Erythroblast (primary cell): ENCODE results near the gene HRAS.

Source experiments
- DNase-seq, 2 experiments: peaks; one replicate each; lab custom pipeline; 2025; lab: John Stamatoyannopoulos, UW
- GATA1 ChIP-seq: IDR thresholded peaks from 2 replicates; pipeline ENCODE4 v1.6.1; 2011; ENCODE audit warnings: low read depth, mild to moderate bottlenecking, control low read depth, low read length, moderate library complexity
- POLR2A ChIP-seq: IDR thresholded peaks from 2 replicates; pipeline ENCODE4 v1.6.1; 2011; ENCODE audit warnings: mild to moderate bottlenecking, low read length

The HRAS gene

GRCh38 chr11:488579-488978, 46.8 kb downstream of the HRAS start:
- no peak for DNase-seq
- no peak for TF ChIP-seq POLR2A
- TF ChIP-seq GATA1: no peak

GRCh38 chr11:488062-488461, 47.3 kb downstream of the HRAS start:
- no peak for TF ChIP-seq POLR2A
- TF ChIP-seq GATA1: no peak
- no peak for DNase-seq

- DNase-seq: no peak
- no peak for TF ChIP-seq POLR2A
- TF ChIP-seq GATA1: no peak
These were observed 47.8 kb downstream of the HRAS start for GRCh38 chr11:487571-488021.

GRCh38 chr11:486189-486588, 49.2 kb downstream of the HRAS start:
- no peak for TF ChIP-seq POLR2A
- TF ChIP-seq GATA1: no peak
- no peak for DNase-seq

GRCh38 chr11:484616-485015, 50.8 kb downstream of the HRAS start:
- no peak for DNase-seq
- TF ChIP-seq POLR2A (no peak), GATA1 (no peak)
